Thoracic aorta endothelial cell (primary cell): ENCODE measurements around the gene COPS9. TPM values are rescaled to one million over a fixed set of nuclear protein-coding genes. Genes with fewer than 3 reads are reported as not detected.

Source experiments
- total RNA-seq: library from RNA; depleted of rRNA; stranded (reverse); fragments of >200 nt; gene quantifications from 2 replicates; pipeline ENCODE4 v1.2.3, GENCODE V29; 2012

The COPS9 gene
- 86.7 and 140 TPM in 2 replicates for total RNA-seq

GRCh38 chr2:240136013-240136670, at the start of gene COPS9:
Gene COPS9, minus strand, starts transcription at chr2:240136305. Its CDS starts 21 bp downstream, at chr2:240136284.

GRCh38 chr2:240140511-240140910, 4.4 kb upstream of the COPS9 start, which contains the start of gene OTOS:
Gene OTOS, minus strand, starts transcription at chr2:240140658. Its CDS starts 332 bp downstream, at chr2:240140326.

Other genes with a start within 250 kb of the COPS9 start
- gene NDUFA10, start 111.0 kb downstream of the COPS9 start, total RNA-seq: 98.8 and 99.9 TPM in 2 replicates
- not detected in 2 replicates for gene OR6B2, start 105.9 kb downstream of the COPS9 start, total RNA-seq
- gene OR6B3, start 82.8 kb downstream of the COPS9 start, total RNA-seq: not detected in 2 replicates
- gene OTOS, start 4.4 kb upstream of the COPS9 start, total RNA-seq: not detected in 2 replicates